DND-41 (cell line): ENCODE results near the gene PRPS1.

Source experiments
- ATAC-seq: fragments of 200-7000 bp; cut with Tn5 transposase; 3 replicates; pipeline ENCODE4 v1.9.1; 2021; ENCODE audit warnings: low read depth; ENCODE audit not compliant: insufficient read depth
- DNase-seq: peaks from one replicate; pipeline ENCODE4 v3.0.0-alpha.2; 2020
- H2AFZ ChIP-seq: 2 replicates; pipeline ENCODE4 v1.6.0; 2012; ENCODE audit warnings: low read depth, low read length
- H3K27ac ChIP-seq: 2 replicates; pipeline ENCODE4 v1.5.1; 2012; ENCODE audit warnings: low read length, inconsistent platforms
- H3K27me3 ChIP-seq: fragments of 200-600 bp; sonication (generic); 2 replicates; pipeline ENCODE4 v1.6.0; 2012; ENCODE audit warnings: low read length, mild to moderate bottlenecking, inconsistent platforms; ENCODE audit not compliant: insufficient read depth, poor library complexity
- H3K36me3 ChIP-seq: 2 replicates; pipeline ENCODE4 v1.5.1; 2012; ENCODE audit warnings: low read length, inconsistent platforms; ENCODE audit not compliant: insufficient read depth
- H3K4me1 ChIP-seq: 2 replicates; pipeline ENCODE4 v1.5.1; 2012; ENCODE audit warnings: mild to moderate bottlenecking, low read length; ENCODE audit not compliant: insufficient read depth
- H3K4me2 ChIP-seq: 2 replicates; pipeline ENCODE4 v1.6.0; 2012; ENCODE audit warnings: mild to moderate bottlenecking, moderate library complexity, low read length, inconsistent platforms; ENCODE audit not compliant: insufficient read depth
- H3K4me3 ChIP-seq, 2 experiments: fragments of 200-600 bp in 1 of 2; shearing (Covaris generic) in 1 of 2; 2 replicates each; pipeline ENCODE4 v1.5.1; 2012 to 2016; ENCODE audit warnings: inconsistent platforms in 2 of 2, low read length in 2 of 2, mild to moderate bottlenecking in 2 of 2, low read depth in 1 of 2, moderate library complexity in 1 of 2
- H3K79me2 ChIP-seq: 2 replicates; pipeline ENCODE4 v1.6.0; 2012; ENCODE audit warnings: low read length, inconsistent platforms; ENCODE audit not compliant: insufficient read depth
- H3K9ac ChIP-seq: 2 replicates; pipeline ENCODE4 v1.6.0; 2012; ENCODE audit warnings: low read depth, mild to moderate bottlenecking, inconsistent platforms, low read length, moderate library complexity
- H3K9me3 ChIP-seq: 2 replicates; pipeline ENCODE4 v1.5.1; 2012; ENCODE audit warnings: low read length, moderate library complexity, mild to moderate bottlenecking, inconsistent platforms; ENCODE audit not compliant: insufficient read depth, severe bottlenecking
- H4K20me1 ChIP-seq: 2 replicates; pipeline ENCODE4 v1.6.0; 2012; ENCODE audit warnings: low read length; ENCODE audit not compliant: insufficient read depth
- EZH2 ChIP-seq: IDR thresholded peaks from 3 replicates; pipeline ENCODE4 v1.6.1; 2012; ENCODE audit warnings: borderline replicate concordance, low read depth, mild to moderate bottlenecking, moderate library complexity, low read length, inconsistent platforms; ENCODE audit not compliant: severe bottlenecking
- TF ChIP-seq, protein P1 (sequence below): IDR thresholded peaks from 2 replicates; pipeline ENCODE4 v1.5.1; 2012; ENCODE audit warnings: borderline replicate concordance, low read length, moderate library complexity, mild to moderate bottlenecking; ENCODE audit not compliant: poor library complexity, severe bottlenecking; ENCODE audit errors: extremely low read depth

Gene PRPS1

DNA sequence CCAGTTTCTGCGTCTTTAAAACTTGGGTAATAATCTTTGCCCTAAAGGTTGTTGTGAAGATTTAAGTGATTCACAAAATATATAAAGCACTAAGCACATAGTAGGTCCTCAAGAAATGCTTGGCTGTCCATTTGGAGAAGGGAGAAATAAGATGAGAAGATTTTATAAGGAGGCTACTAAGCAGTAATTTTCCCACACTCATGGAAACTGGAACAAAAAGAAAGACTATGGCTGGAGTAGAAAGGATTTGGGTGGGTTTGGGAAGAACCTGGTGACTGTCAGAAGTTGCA lies 47.0 kb downstream of the PRPS1 start:
- no peaks in the 10 kb centered on the region for H3K9me3 ChIP-seq
- H3K4me3 ChIP-seq = no peak overlapping the region
- H4K20me1 ChIP-seq = no peaks in the 10 kb centered on the region; the same call in 1 of the 2 replicates
- DNase-seq (no peak), ATAC-seq (no peak)
- no peak overlapping the region for H3K4me2 ChIP-seq
- no peak overlapping the region for H2AFZ ChIP-seq
- peaks cover 2% of the 10 kb centered on the region for H3K27me3 ChIP-seq
- no peaks in the 10 kb centered on the region for H3K79me2 ChIP-seq
- no peak overlapping the region for H3K9ac ChIP-seq
- H3K36me3 ChIP-seq = no peaks in the 10 kb centered on the region
- no peak overlapping the region for H3K27ac ChIP-seq
- TF ChIP-seq, protein P1, sequence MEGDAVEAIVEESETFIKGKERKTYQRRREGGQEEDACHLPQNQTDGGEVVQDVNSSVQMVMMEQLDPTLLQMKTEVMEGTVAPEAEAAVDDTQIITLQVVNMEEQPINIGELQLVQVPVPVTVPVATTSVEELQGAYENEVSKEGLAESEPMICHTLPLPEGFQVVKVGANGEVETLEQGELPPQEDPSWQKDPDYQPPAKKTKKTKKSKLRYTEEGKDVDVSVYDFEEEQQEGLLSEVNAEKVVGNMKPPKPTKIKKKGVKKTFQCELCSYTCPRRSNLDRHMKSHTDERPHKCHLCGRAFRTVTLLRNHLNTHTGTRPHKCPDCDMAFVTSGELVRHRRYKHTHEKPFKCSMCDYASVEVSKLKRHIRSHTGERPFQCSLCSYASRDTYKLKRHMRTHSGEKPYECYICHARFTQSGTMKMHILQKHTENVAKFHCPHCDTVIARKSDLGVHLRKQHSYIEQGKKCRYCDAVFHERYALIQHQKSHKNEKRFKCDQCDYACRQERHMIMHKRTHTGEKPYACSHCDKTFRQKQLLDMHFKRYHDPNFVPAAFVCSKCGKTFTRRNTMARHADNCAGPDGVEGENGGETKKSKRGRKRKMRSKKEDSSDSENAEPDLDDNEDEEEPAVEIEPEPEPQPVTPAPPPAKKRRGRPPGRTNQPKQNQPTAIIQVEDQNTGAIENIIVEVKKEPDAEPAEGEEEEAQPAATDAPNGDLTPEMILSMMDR = no peak
- no peak for TF ChIP-seq EZH2
- peaks cover 27% of the 10 kb centered on the region for H3K4me1 ChIP-seq

DNA sequence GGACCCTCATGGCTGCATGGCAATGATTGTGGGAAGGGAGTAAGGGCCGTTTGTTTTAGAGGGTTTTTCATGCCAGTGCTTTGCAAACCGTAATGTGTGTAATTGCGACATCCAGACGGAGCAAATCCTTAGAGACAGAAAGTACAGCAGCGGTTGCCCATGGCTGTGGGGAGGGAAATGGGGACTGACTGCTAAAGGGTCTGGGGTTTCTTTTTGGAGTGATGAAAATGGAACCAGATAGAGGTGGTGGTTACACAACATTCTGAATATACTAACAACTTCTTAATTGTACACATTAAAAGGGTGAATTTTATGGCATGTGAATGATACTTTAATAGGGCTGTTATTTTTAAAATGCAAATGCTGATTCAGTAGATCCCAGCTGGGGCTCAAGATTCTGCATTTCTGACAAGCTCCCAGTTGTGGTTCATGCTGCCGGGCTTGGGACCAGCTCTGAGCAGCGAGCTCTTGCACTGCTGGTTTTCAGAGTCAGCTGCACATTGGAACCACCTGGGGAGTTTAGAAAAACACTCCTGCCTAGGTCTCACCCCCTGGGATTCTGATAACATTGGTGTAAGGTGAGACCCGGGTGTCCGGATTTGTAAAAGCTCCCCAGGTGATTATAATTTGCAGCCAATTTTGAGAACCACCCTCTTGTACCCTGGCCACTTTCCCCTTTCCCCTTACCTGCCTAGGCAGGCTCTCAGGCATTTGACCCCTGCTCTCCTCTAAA lies 47.7 kb downstream of the PRPS1 start:
- H4K20me1 ChIP-seq = no peaks in the 10 kb centered on the region; the same call in 1 of the 2 replicates
- no peak for ATAC-seq
- no peaks in the 10 kb centered on the region for H3K36me3 ChIP-seq
- H3K9me3 ChIP-seq = no peaks in the 10 kb centered on the region
- TF ChIP-seq, protein P1 = no peak
- no peak for TF ChIP-seq EZH2
- H3K4me2 ChIP-seq = no peak overlapping the region
- H3K27me3 ChIP-seq = peaks cover 2% of the 10 kb centered on the region
- peaks cover 27% of the 10 kb centered on the region for H3K4me1 ChIP-seq
- no peaks in the 10 kb centered on the region for H3K79me2 ChIP-seq
- no peak overlapping the region for H3K27ac ChIP-seq
- H3K9ac ChIP-seq = no peak overlapping the region
- no peak for DNase-seq
- H2AFZ ChIP-seq = no peak overlapping the region
- no peak overlapping the region for H3K4me3 ChIP-seq

- no peaks in the 10 kb centered on the region for H3K9me3 ChIP-seq
- H3K4me1 ChIP-seq = peaks cover 27% of the 10 kb centered on the region
- H3K36me3 ChIP-seq = no peaks in the 10 kb centered on the region
- H3K79me2 ChIP-seq = no peaks in the 10 kb centered on the region
- TF ChIP-seq, protein P1 = no peak
- no peak for TF ChIP-seq EZH2
- DNase-seq (no peak), ATAC-seq (no peak)
- no peak overlapping the region for H3K9ac ChIP-seq
- no peaks in the 10 kb centered on the region; the same call in 1 of the 2 replicates for H4K20me1 ChIP-seq
- peaks cover 2% of the 10 kb centered on the region for H3K27me3 ChIP-seq
- no peak overlapping the region for H3K4me3 ChIP-seq
- H2AFZ ChIP-seq = no peak overlapping the region
- no peak overlapping the region for H3K4me2 ChIP-seq
- no peak overlapping the region for H3K27ac ChIP-seq
These were observed 48.5 kb downstream of the PRPS1 start for GRCh38 chrX:107676559-107677378.
